NCI-H187 treated with DMSO at 0.1 percent for 48 hours (cell line): ENCODE results near the gene DOHH.

Source experiments
- DNase-seq: peaks from one replicate; lab custom pipeline; 2025; lab: John Stamatoyannopoulos, UW

DOHH gene

DNA sequence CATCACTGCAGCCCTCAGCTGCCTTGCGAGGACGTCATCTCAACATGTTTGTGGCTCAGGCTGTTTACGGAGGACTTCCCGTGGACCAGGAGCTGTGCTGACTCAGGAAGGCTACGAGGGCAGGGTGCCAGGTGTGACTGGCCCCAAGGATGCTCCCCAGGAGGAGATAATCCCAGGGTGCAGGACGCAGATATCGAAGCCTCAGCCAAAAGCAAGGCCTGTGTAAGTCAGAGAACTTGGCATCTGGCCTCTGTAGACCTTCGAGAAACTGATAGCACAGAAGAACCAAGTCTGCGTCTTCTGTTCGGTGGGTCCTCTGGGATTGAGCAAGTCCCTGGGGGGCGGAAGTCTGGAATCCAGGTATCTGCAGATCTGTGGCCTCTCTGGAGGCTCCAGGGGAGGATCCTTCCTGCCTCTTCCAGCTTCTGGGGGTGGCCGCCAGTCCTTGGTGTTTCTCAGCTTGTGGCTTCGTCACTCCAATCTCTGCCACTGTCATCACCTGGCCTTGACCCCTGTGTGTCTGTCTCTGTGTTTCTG is 2.6 kb upstream of the DOHH start:
- no peak for DNase-seq

DNA sequence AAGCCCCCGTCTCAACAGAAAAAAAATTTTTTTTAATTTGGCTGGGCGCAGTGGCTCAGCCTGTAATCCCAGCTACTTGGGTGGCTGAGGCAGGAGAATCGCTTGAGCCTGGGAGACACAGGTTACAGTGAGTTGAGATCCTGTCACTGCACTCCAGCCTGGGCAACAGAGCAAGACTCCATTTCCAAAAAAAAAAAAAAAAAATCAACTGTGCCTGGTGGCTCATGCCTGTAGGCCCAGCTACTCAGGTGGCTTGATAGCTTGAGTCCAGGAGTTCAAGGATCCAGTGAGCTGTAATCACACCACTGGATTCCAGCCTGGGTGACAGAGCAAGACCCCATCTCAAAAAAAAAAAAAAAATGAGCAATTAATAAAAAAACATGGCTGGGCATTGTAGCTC is 1.3 kb upstream of the DOHH start:
- DNase-seq = no peak

- DNase-seq = no peak
Measured at GRCh38 chr19:3499738-3500428, 591 bp downstream of the DOHH start.

DNA sequence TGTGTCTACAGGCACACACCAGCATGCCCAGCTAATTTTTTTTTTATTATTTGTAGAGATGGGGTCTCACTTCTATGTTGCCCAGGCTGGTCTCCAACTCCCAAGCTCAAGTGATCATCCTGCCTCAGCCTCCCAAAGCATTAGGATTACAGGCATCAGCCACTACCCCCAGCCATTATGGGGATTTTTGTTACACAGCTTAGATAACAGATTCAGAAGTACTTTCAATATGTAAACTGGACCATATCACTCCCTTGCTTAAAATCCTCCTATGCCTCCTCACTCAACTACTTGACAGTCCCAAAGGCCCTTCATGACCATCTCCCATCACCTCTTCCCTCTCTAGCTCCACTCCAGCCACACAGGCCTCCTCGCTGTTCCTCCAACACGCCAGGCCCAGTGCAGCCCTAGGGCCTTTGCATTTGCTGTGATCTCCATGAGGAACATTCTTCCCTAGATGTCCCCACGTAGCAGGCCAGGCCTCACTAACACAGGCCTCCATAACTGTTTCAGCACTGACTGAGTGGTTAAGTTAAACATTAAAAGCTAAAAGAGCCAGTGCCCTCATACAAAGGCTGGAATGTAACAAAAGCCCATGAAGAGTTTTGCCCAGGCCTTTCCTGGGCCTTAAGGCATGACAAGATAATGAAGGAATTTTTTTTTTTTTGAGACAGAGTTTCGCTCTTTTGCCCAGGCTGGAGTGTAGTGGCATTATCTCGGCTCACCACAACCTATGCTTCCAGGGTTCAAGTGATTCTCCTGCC is 2.5 kb downstream of the DOHH start:
- DNase-seq = no peak

GRCh38 chr19:3496392-3497273 is 3.8 kb downstream of the DOHH start:
- DNase-seq = no peak

DNA sequence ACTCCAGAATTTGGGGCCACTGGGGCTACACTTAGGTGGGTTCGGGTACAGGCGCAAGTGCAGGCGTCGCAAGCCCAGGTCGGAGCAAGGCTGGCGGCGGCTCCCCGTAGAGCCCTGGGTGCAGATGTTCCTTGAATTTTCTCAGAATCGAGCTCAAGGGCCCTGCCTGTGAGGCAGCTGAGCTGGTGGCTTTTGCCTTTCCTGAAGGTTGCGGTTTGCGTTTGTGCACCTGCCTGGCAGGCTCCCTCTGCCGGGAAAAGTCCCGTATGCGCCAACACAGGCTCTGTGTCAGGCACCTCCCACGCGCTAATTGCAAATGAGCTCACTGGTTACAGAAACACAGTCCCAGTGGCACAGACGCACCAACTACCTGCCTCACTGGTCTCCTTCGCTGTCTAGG is 5.9 kb downstream of the DOHH start:
- DNase-seq = no peak

GRCh38 chr19:3494051-3494450 is 6.4 kb downstream of the DOHH start:
- no peak for DNase-seq

GRCh38 chr19:3493651-3494050 is 6.8 kb downstream of the DOHH start:
- DNase-seq = no peak

GRCh38 chr19:3492919-3493318 is 7.6 kb downstream of the DOHH start:
- no peak for DNase-seq

DNA sequence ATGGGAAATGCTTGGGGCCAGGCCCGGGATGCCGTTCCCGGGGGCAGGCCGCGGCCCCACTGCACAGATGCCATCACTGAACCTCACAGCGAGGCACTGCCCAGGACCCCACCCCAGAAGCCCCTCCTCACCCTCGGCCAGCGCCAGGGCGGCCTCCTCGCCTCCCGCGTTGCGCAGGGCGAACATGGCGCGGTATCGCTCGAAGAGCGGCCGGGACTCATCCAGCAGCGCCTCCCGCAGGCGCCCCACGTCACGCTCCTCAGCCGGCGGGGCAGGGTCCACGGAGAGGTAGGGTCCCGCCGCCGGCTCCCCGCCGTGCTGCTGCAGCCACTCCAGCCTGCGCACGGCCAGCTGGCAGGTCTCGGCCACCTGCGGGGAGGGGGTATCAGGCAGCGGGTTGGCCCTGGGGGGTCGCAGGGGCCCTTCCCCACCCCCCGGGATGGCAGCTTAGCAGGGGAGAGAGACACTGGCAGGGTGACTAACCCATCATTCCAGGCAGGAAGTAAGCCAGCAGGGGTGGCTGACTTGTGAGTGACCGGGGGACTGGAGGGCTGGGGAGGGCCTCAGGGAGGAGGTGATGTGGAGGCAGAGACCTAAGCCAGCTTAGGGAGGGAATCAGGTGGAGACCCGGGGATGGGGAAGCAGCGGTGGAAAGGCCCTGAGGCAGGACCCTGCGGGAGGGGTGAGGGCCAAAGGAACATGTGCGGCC is 8.2 kb downstream of the DOHH start:
- DNase-seq = no peak

- no peak for DNase-seq
Measured at GRCh38 chr19:3491396-3492119, 8.9 kb downstream of the DOHH start.

GRCh38 chr19:3483226-3483628 is 17.2 kb downstream of the DOHH start, which contains the start of gene SMIM44:
TSS of gene SMIM44 (minus strand) at chr19:3483441. CDS start at chr19:3483403, 38 bp downstream.
- DNase-seq = no peak

GRCh38 chr19:3482507-3483225 is 17.8 kb downstream of the DOHH start:
- no peak for DNase-seq

GRCh38 chr19:3481241-3482090 is 19.0 kb downstream of the DOHH start:
- DNase-seq = no peak

- no peak for DNase-seq
Measured at GRCh38 chr19:3480383-3481091, 19.9 kb downstream of the DOHH start, which contains the start of gene SMIM24. TSS of gene SMIM24 (minus strand) at chr19:3480525. CDS start at chr19:3480463, 62 bp downstream.

DNA sequence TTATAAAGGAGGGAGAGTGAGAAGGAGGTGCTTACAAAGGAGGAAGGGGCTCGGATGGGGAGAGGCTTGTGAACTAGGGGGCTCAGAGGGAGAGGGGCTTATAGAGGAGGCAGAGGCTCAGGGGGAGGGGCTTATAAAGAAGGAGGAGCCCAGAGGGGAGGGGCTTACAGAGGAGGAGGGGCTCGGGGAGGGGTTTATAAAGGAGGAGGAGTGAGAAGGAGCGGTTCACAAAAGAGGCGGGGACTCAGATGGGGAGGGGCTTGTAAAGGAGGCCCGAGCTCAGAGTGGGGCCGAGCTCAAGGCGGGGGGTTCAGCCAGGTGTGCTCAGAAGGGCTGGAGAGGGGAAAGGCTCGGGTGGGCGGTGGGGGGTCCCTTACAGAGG is 20.6 kb downstream of the DOHH start:
- DNase-seq = no peak

- DNase-seq = no peak
Measured at GRCh38 chr19:3479177-3479833, 21.2 kb downstream of the DOHH start.
